Right lobe of liver (tissue), 6 donors: ENCODE results near the gene SPTLC2. TPM values are rescaled to one million over a fixed set of nuclear protein-coding genes. Genes with fewer than 3 reads are reported as not detected.
A peak's percentile ranks its signal among the peaks of the same experiment; 100 is the strongest.

ENCODE experiments used
- ATAC-seq, 4 donors: fragments of 200-7000 bp; cut with Tn5 transposase; one replicate each; pipeline ENCODE4 v1.9.1; 2020; ENCODE audit warnings: mild to moderate bottlenecking in 4 of 4, moderate library complexity in 4 of 4
- DNase-seq, 3 donors: peaks; one replicate each; pipeline ENCODE4 v3.0.0-alpha.2; 2020
- H3K27ac ChIP-seq, 3 donors: fragments of 200-600 bp; one replicate each; pipeline ENCODE4 v1.8.0; 2022
- H3K27me3 ChIP-seq, 2 donors: fragments of 200-600 bp; one replicate each; pipeline ENCODE4 v1.8.0; 2022
- H3K36me3 ChIP-seq, 4 donors: fragments of 200-600 bp; sonication (generic) in 1 of 4; one replicate each; pipeline versions ENCODE4 v1.5.1 to v1.8.0; 2017 to 2022; ENCODE audit warnings: control low read depth in 1 of 4
- H3K4me1 ChIP-seq, 4 donors: fragments of 200-600 bp; sonication (generic) in 1 of 4; one replicate each; pipeline versions ENCODE4 v1.5.1 to v1.8.0; 2017 to 2022; ENCODE audit warnings: control low read depth in 1 of 4
- H3K4me3 ChIP-seq, 3 donors: fragments of 200-600 bp; one replicate each; pipeline ENCODE4 v1.8.0; 2022
- H3K9me3 ChIP-seq, 4 donors: fragments of 200-600 bp; sonication (generic) in 1 of 4; one replicate each; pipeline versions ENCODE4 v1.5.1 to v1.8.0; 2017 to 2022; ENCODE audit warnings: control low read depth in 1 of 4
- CTCF ChIP-seq, 4 donors: fragments of 200-600 bp in 3 of 4; fragments of 450-650 bp in 1 of 4; IDR thresholded peaks; one replicate each; pipeline versions ENCODE4 v1.5.1 to v1.8.0; 2016 to 2022; ENCODE audit warnings: antibody characterized with exemption in 4 of 4, mild to moderate bottlenecking in 2 of 4
- POLR2A ChIP-seq: fragments of 450-650 bp; IDR thresholded peaks from one replicate; pipeline ENCODE4 v1.6.1; 2017; ENCODE audit warnings: antibody characterized with exemption, mild to moderate bottlenecking
- WGBS: methylation state at CpG from one replicate; pipeline ENCODE4 v1.1.6; 2018; ENCODE audit warnings: low coverage, low lambda C conversion rate; ENCODE audit not compliant: insufficient coverage; ENCODE audit errors: missing lambda C conversion rate; 5-methylcytosine and 5-hydroxymethylcytosine counted together
- intact Hi-C, 2 donors: fragments of 100-400 bp; cut with DNase I; formaldehyde crosslinking; loops; one replicate each; pipeline versions ENCODE4 v1.11.2 to v1.14.1; 2022
- total RNA-seq, 6 experiments: library from RNA; depleted of rRNA in 2 of 6; stranded (reverse); fragments of >200 nt in 2 of 6; fragmentation: NEBNext Ultra II Directional in 3 of 6; extraction: Animal tissue kit (Norgen Biotek cat#: 25700) in 3 of 6; gene quantifications; one replicate each; pipeline versions ENCODE4 v1.1.0 to v1.2.4, GENCODE V29; 2016 to 2023
- donor health status: DM: no; HTN: yes; CAD: no.
- donor health status: DM: no; HTN: no; CAD: no.
- donor health status: DM: no; HTN: no; CAD: no.
- donor health status: DM: no; HTN: yes; CAD: no.
- donor health status: DM: no; HTN: yes; CAD: no.

SPTLC2 gene
- total RNA-seq, 6 experiments from 2014 or later: 5.9 to 16.4 (median 10.7) TPM

- TF ChIP-seq POLR2A: no peak
- TF ChIP-seq CTCF (IDR thresholded peaks at IDR 0.05): no peak
- intact Hi-C loops: no loop called here
- no peaks in the 10 kb centered on the region for H3K9me3 ChIP-seq
- no peak overlapping the region for H3K4me3 ChIP-seq
- DNase-seq (no peak), ATAC-seq (no peak)
- no peaks in the 10 kb centered on the region for H3K27me3 ChIP-seq
- H3K4me1 ChIP-seq: no peaks in the 10 kb centered on the region
- WGBS: 71% methylated on average over 6 of the region's 6 CpGs
- H3K36me3 ChIP-seq: no peaks in the 10 kb centered on the region
- no peak overlapping the region for H3K27ac ChIP-seq
These were observed 45.6 kb downstream of the SPTLC2 start for GRCh38 chr14:77570706-77571268.

DNA sequence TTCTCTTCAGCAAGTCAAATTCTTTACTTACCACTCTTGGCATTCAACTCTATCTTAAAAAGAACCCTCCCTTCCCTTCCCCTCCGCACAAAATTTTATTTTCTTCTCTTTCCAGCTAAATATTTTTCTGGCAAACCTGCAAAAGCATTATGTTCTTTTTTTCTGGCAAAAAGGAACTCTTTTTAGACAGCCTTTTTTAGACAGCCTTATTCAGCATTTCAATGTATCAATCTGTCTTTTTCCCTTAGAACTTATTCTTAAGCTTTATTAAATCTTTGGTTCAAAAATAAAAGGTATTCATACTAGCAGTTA, 50.5 kb downstream of the SPTLC2 start:
- H3K4me3 ChIP-seq: no peak overlapping the region
- DNase-seq (no peak), ATAC-seq (no peak)
- H3K36me3 ChIP-seq: no peaks in the 10 kb centered on the region
- H3K27ac ChIP-seq: no peak overlapping the region
- no peak for TF ChIP-seq CTCF (IDR thresholded peaks at IDR 0.05)
- no peak for TF ChIP-seq POLR2A
- H3K4me1 ChIP-seq: no peaks in the 10 kb centered on the region
- no peaks in the 10 kb centered on the region for H3K9me3 ChIP-seq
- H3K27me3 ChIP-seq: no peaks in the 10 kb centered on the region
- 63% methylated on average over 1 of the region's 1 CpG for WGBS
- intact Hi-C loops: no loop called here

- DNase-seq: no peak
- Histone ChIP-seq H3K4me1 (no peaks in the 10 kb centered on the region), H3K9me3 (no peaks in the 10 kb centered on the region), H3K27ac (peak overlapping the region in 1 of 3 donors; percentile 9), H3K27me3 (no peaks in the 10 kb centered on the region), H3K4me3 (no peak overlapping the region), H3K36me3 (no peaks in the 10 kb centered on the region)
- WGBS: 70% methylated on average over 8 of the region's 8 CpGs
- peak; percentile 21 to 46 (median 40) for ATAC-seq
- intact Hi-C loops: no loop called here
- TF ChIP-seq CTCF (IDR thresholded peaks at IDR 0.05): no peak
- no peak for TF ChIP-seq POLR2A
These were observed 51.0 kb downstream of the SPTLC2 start for GRCh38 chr14:77565289-77565993.

GRCh38 chr14:77562681-77563080, 53.8 kb downstream of the SPTLC2 start:
- intact Hi-C loops: no loop called here
- H3K27ac ChIP-seq: no peak overlapping the region
- no peaks in the 10 kb centered on the region for H3K27me3 ChIP-seq
- WGBS: 82% methylated on average over 4 of the region's 4 CpGs
- H3K36me3 ChIP-seq: no peaks in the 10 kb centered on the region
- no peaks in the 10 kb centered on the region for H3K4me1 ChIP-seq
- DNase-seq (no peak), ATAC-seq (no peak)
- no peak overlapping the region for H3K4me3 ChIP-seq
- TF ChIP-seq CTCF (IDR thresholded peaks at IDR 0.05) (no peak), POLR2A (no peak)
- no peaks in the 10 kb centered on the region for H3K9me3 ChIP-seq
